SK-N-SH (cell line): ENCODE data around the gene PEMT. TPM values are rescaled to one million over a fixed set of nuclear protein-coding genes. Genes with fewer than 3 reads are reported as not detected.
A peak's percentile ranks its signal among the peaks of the same experiment; 100 is the strongest.

ENCODE experiments used
- CTCF ChIA-PET: fragments of 300-600, 350-600 bp; formaldehyde crosslinking; extraction: SDS; loops from one replicate; lab custom pipeline; 2021; lab: Yijun Ruan, JAX
- POLR2A ChIA-PET: fragments of 350-600 bp; sonication (Branson Sonifier 250); formaldehyde crosslinking; extraction: SDS; loops from one replicate; lab custom pipeline; 2020; ENCODE audit warnings: antibody characterized with exemption, inconsistent platforms; lab: Yijun Ruan, JAX
- DNase-seq: peaks from one replicate; pipeline ENCODE4 v3.0.0; 2012
- H2AFZ ChIP-seq: fragments of 200-600 bp; sonication (generic); 2 replicates; pipeline ENCODE4 v1.8.1; 2016; ENCODE audit warnings: antibody characterized with exemption, mild to moderate bottlenecking, low read depth
- H3F3A ChIP-seq: fragments of 200-600 bp; sonication (generic); replicated peaks from 2 replicates; pipeline ENCODE3; 2016; ENCODE audit warnings: antibody characterized with exemption, mild to moderate bottlenecking; ENCODE audit not compliant: insufficient read depth
- H3K27ac ChIP-seq, 2 experiments: fragments of 200-500 bp in 1 of 2; fragments of 200-600 bp in 1 of 2; sonication (Bioruptor generic) in 1 of 2; sonication (generic), shearing (Covaris generic) in 1 of 2; 2 replicates each; pipeline versions ENCODE4 v1.5.1 to v1.6.1; 2014 to 2016; ENCODE audit warnings: low read depth in 2 of 2, inconsistent platforms in 1 of 2, low read length in 1 of 2, mild to moderate bottlenecking in 1 of 2, mixed read lengths in 1 of 2
- H3K27me3 ChIP-seq: fragments of 200-600 bp; sonication (generic), shearing (Covaris generic); 2 replicates; pipeline ENCODE4 v1.6.1; 2016; ENCODE audit warnings: mixed run types; ENCODE audit not compliant: insufficient read depth
- H3K36me3 ChIP-seq, 2 experiments: fragments of 200-500 bp in 1 of 2; fragments of 200-600 bp in 1 of 2; sonication (Bioruptor generic) in 1 of 2; sonication (generic) in 1 of 2; replicated peaks in 1 of 2; 2 replicates each; pipeline versions ENCODE3 to v1.5.1; 2014 to 2016; ENCODE audit warnings: low read length in 1 of 2, mild to moderate bottlenecking in 1 of 2; ENCODE audit not compliant: insufficient read depth in 2 of 2, control insufficient read depth in 1 of 2
- H3K4me1 ChIP-seq, 2 experiments: fragments of 200-500 bp in 1 of 2; fragments of 200-600 bp in 1 of 2; sonication (Bioruptor generic) in 1 of 2; sonication (generic), shearing (Covaris generic) in 1 of 2; 2 replicates each; pipeline versions ENCODE4 v1.5.1 to v1.6.1; 2014 to 2016; ENCODE audit warnings: low read depth in 1 of 2, low read length in 1 of 2, mixed run types in 1 of 2; ENCODE audit not compliant: insufficient read depth in 2 of 2, control insufficient read depth in 1 of 2
- H3K4me2 ChIP-seq: fragments of 200-600 bp; sonication (generic), shearing (Covaris generic); 2 replicates; pipeline ENCODE4 v1.6.1; 2017; ENCODE audit warnings: mixed run types
- H3K4me3 ChIP-seq, 2 experiments: fragments of 200-500 bp in 1 of 2; fragments of 200-600 bp in 1 of 2; sonication (Bioruptor generic) in 1 of 2; sonication (generic), shearing (Covaris generic) in 1 of 2; 2 replicates each; pipeline versions ENCODE4 v1.5.1 to v1.8.1; 2014 to 2016; ENCODE audit warnings: low read depth in 2 of 2, inconsistent platforms in 1 of 2, low read length in 1 of 2, mild to moderate bottlenecking in 1 of 2, mixed read lengths in 1 of 2, moderate library complexity in 1 of 2
- H3K79me2 ChIP-seq: fragments of 200-600 bp; sonication (generic); 2 replicates; pipeline ENCODE4 v1.8.1; 2017; ENCODE audit warnings: mild to moderate bottlenecking; ENCODE audit not compliant: insufficient read depth
- H3K9ac ChIP-seq: fragments of 200-600 bp; sonication (generic); 2 replicates; pipeline ENCODE4 v1.6.1; 2017; ENCODE audit warnings: mixed run types
- H3K9me2 ChIP-seq: fragments of 200-600 bp; sonication (generic); 2 replicates; pipeline ENCODE4 v1.6.1; 2017; ENCODE audit warnings: mixed run types
- H3K9me3 ChIP-seq: fragments of 200-600 bp; sonication (generic); 2 replicates; pipeline ENCODE4 v1.6.1; 2017; ENCODE audit warnings: mixed run types, mild to moderate bottlenecking, moderate library complexity
- H4K20me1 ChIP-seq: fragments of 200-600 bp; sonication (generic); 2 replicates; pipeline ENCODE4 v1.6.1; 2017; ENCODE audit warnings: mild to moderate bottlenecking, mixed run types; ENCODE audit not compliant: insufficient read depth
- ELF1 ChIP-seq: IDR thresholded peaks from 2 replicates; pipeline ENCODE4 v1.4.0; 2012
- EP300 ChIP-seq, 2 experiments: IDR thresholded peaks; 2 replicates each; pipeline versions ENCODE4 v1.4.0 to v1.6.1; 2012; ENCODE audit warnings: borderline replicate concordance in 1 of 2, low read depth in 1 of 2, low read length in 1 of 2
- EZH2phosphoT487 ChIP-seq: fragments of 200-600 bp; sonication (generic); IDR thresholded peaks from 2 replicates; pipeline ENCODE4 v1.6.1; 2017; ENCODE audit warnings: low read depth, mixed run types, mild to moderate bottlenecking, antibody characterized with exemption, moderate library complexity, borderline replicate concordance
- FOSL2 ChIP-seq: IDR thresholded peaks from 2 replicates; pipeline ENCODE4 v1.4.0; 2012; ENCODE audit warnings: low read depth, mild to moderate bottlenecking, moderate library complexity, borderline replicate concordance
- FOXJ3 ChIP-seq: sonication (generic); formaldehyde crosslinking; IDR thresholded peaks from 2 replicates; pipeline ENCODE4 v1.5.1; 2020; ENCODE audit warnings: mild to moderate bottlenecking, missing genetic modification reagents
- IRF3 ChIP-seq: fragments of 150-350 bp; IDR thresholded peaks from 2 replicates; pipeline ENCODE4 v1.6.1; 2016; ENCODE audit warnings: mild to moderate bottlenecking, low read depth, low read length
- JUND ChIP-seq: IDR thresholded peaks from 2 replicates; pipeline ENCODE4 v1.4.0; 2012
- MXI1 ChIP-seq: IDR thresholded peaks from 2 replicates; pipeline ENCODE4 v1.6.1; 2012; ENCODE audit warnings: mild to moderate bottlenecking, low read depth, low read length, improper control_type of control experiment
- NFIC ChIP-seq: IDR thresholded peaks from 2 replicates; pipeline ENCODE4 v1.4.0; 2012; ENCODE audit warnings: borderline replicate concordance
- NRF1 ChIP-seq: IDR thresholded peaks from 2 replicates; pipeline ENCODE4 v1.6.1; 2012; ENCODE audit warnings: low read depth, mild to moderate bottlenecking, low read length
- RFX5 ChIP-seq: IDR thresholded peaks from 2 replicates; pipeline ENCODE4 v1.6.1; 2012; ENCODE audit warnings: mild to moderate bottlenecking, improper control_type of control experiment, low read length
- SIN3A ChIP-seq: IDR thresholded peaks from 2 replicates; pipeline ENCODE4 v1.6.1; 2012; ENCODE audit warnings: low read depth, mild to moderate bottlenecking, low read length, moderate library complexity, borderline replicate concordance
- SMC3 ChIP-seq: IDR thresholded peaks from 2 replicates; pipeline ENCODE4 v1.6.1; 2012; ENCODE audit warnings: low read depth, low read length, improper control_type of control experiment
- WGBS: methylation state at CpG from one replicate; pipeline ENCODE4 v1.1.6; 2017; ENCODE audit warnings: low lambda C conversion rate; 5-methylcytosine and 5-hydroxymethylcytosine counted together
- polyA plus RNA-seq, 3 experiments: library from polyadenylated mRNA; depleted of rRNA; stranded (reverse); fragments of >200 nt; gene quantifications; 2 replicates each; pipeline ENCODE4 v1.2.3, GENCODE V29; 2012
- TF ChIP-seq, protein P1 (sequence below): IDR thresholded peaks from 2 replicates; pipeline ENCODE4 v1.4.0; 2012; ENCODE audit warnings: low read depth, borderline replicate concordance
- TF ChIP-seq, protein P2 (sequence below): IDR thresholded peaks from 2 replicates; pipeline ENCODE4 v1.6.1; 2012; ENCODE audit warnings: mild to moderate bottlenecking, low read depth, low read length, moderate library complexity

The PEMT gene
- polyA plus RNA-seq, 1 of the 3 experiments (the other 2 are of a cell fraction), result 52.8 TPM

DNA sequence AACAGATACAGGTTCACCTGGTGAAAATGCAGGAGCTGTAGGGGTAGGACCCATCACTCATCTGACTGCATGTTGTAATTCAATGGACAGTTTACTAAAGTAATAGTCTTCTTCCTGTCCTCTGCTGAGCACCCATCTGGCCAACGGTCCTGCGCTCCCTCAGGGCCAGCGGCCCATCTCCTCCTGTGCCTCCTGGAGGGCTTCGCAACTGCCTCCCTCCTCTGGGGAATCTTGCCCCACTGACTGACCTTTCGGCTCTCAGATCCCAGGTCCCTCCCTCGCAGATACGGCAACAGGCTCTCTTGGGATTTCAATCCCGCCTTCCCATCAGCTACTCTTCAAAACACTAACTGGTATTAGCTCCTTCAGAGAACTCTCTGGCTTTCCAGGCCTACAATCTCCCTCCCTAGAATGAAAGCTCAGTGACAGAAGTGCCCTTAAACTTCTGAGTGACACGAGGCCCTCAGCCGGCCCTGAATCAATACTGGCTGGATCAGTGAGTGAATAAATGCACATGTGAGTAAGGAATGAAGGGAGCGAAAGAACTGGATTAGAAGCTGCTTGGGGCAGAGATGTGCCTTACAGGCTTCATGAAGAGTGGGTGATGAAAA, 1.3 kb downstream of the PEMT start:
- H3K79me2 ChIP-seq, result peaks cover 31% of the 10 kb centered on the region
- peak overlapping the region; percentile 91; the same call in 1 of the 2 replicates for H2AFZ ChIP-seq
- peak overlapping the region in 1 of 2 experiments; percentile 92; a peak in 2 of 4 replicates for H3K27ac ChIP-seq
- CTCF ChIA-PET, result interaction anchor here (1.1 to 4.8 kb wide), 7 partner anchors 19 to 235 kb away, joined by 3 to 24 read pairs (median 6); partner anchors contain the start of gene RASD1
- peaks cover 4 to 21% of the 10 kb centered on the region in 2 experiments; a peak in 1 of 4 replicates for H3K4me1 ChIP-seq
- peak overlapping the region; percentile 85 to 88 for H3K4me3 ChIP-seq
- no peaks in the 10 kb centered on the region for H3K9me3 ChIP-seq
- peaks cover 3% of the 10 kb centered on the region for H3F3A ChIP-seq
- peak overlapping the region; percentile 92; the same call in 1 of the 2 replicates for H3K9ac ChIP-seq
- peak overlapping the region; percentile 95 for H3K4me2 ChIP-seq
- H4K20me1 ChIP-seq, result no peaks in the 10 kb centered on the region
- H3K36me3 ChIP-seq, result peaks cover 0 to 6% of the 10 kb centered on the region in 2 experiments
- no peaks in the 10 kb centered on the region for H3K9me2 ChIP-seq
- TF ChIP-seq, protein P1, sequence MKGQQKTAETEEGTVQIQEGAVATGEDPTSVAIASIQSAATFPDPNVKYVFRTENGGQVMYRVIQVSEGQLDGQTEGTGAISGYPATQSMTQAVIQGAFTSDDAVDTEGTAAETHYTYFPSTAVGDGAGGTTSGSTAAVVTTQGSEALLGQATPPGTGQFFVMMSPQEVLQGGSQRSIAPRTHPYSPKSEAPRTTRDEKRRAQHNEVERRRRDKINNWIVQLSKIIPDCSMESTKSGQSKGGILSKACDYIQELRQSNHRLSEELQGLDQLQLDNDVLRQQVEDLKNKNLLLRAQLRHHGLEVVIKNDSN, result no peak
- no peak for TF ChIP-seq SIN3A
- TF ChIP-seq SMC3, result no peak
- TF ChIP-seq ELF1, result no peak
- TF ChIP-seq EZH2phosphoT487, result no peak
- TF ChIP-seq NRF1, result no peak
- no peak for TF ChIP-seq IRF3
- TF ChIP-seq JUND, result no peak
- TF ChIP-seq FOSL2, result no peak
- TF ChIP-seq NFIC, result no peak
- TF ChIP-seq RFX5, result no peak
- TF ChIP-seq, all 33 proteins: peak for 0
- H3K27me3 ChIP-seq, result no peaks in the 10 kb centered on the region
- POLR2A ChIA-PET, result interaction anchor here (1.8 kb wide), 1 partner anchor 94 kb away, joined by 8 read pairs; the partner anchor contains the start of gene RASD1
- 66% methylated on average over 11 of the region's 11 CpGs for WGBS
- no peak for DNase-seq

DNA sequence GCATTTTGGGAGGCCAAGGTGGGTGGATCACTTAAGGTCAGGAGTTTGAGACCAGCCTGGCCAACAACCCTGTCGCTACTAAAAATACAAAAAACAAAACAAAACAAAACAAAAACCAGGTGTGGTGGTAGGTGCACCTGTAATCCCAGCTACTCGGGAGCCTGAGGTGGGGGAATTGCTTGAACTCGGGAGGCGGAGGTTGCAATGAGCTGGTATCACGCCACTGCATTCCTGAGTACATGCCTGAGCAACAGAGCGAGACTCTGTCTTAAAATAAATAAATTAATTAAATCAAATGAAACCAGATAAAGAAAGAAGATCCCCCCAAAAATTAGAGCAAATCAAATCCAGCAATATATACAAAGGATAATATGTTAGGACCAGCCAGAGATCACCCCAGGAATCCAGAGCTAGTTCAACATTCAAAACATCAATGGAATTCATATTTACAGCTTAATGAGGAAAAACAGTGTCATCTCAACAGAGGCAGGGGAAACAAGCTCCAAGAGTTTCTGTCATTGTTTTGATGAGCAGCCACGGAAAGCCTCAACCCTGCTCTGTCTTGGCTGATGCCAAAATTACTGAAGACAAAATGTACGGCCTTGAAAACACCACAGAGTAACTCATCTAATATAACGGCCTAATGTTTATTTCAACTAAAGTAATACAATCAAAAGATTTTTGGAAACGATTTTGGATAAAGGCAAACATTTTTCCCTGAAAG, 3.7 kb downstream of the PEMT start:
- Histone ChIP-seq H3K9ac (no peak overlapping the region), H3F3A (peaks cover 3% of the 10 kb centered on the region), H2AFZ (no peak overlapping the region), H3K4me2 (no peak overlapping the region), H3K27me3 (no peaks in the 10 kb centered on the region), H3K9me3 (no peaks in the 10 kb centered on the region), H3K4me3 (no peak overlapping the region), H3K4me1 (peaks cover 4 to 16% of the 10 kb centered on the region in 2 experiments; a peak in 1 of 4 replicates), H3K27ac (no peak overlapping the region), H3K9me2 (no peaks in the 10 kb centered on the region), H4K20me1 (no peaks in the 10 kb centered on the region), H3K79me2 (peaks cover 38% of the 10 kb centered on the region), H3K36me3 (peaks cover 0 to 6% of the 10 kb centered on the region in 2 experiments)
- no peak for DNase-seq
- CTCF ChIA-PET, result interaction anchor here (0.7 to 4.8 kb wide), 5 partner anchors 19 to 231 kb away, joined by 4 to 21 read pairs (median 6); partner anchors contain the start of gene RASD1
- POLR2A ChIA-PET, result no interaction called here
- 84% methylated on average over 10 of the region's 10 CpGs for WGBS
- TF ChIP-seq EZH2phosphoT487 (no peak), FOXJ3 (CRISPR knock-in tag) (no peak), ELF1 (no peak), MXI1 (no peak), NFIC (no peak), NRF1 (no peak), EP300 (IDR thresholded peaks at IDR 0.05; ENCODE audit: borderline replicate concordance in 1 of 2, low read depth in 1 of 2, low read length in 1 of 2) (no peak)
- TF ChIP-seq, protein P1, result no peak
- TF ChIP-seq, protein P2, sequence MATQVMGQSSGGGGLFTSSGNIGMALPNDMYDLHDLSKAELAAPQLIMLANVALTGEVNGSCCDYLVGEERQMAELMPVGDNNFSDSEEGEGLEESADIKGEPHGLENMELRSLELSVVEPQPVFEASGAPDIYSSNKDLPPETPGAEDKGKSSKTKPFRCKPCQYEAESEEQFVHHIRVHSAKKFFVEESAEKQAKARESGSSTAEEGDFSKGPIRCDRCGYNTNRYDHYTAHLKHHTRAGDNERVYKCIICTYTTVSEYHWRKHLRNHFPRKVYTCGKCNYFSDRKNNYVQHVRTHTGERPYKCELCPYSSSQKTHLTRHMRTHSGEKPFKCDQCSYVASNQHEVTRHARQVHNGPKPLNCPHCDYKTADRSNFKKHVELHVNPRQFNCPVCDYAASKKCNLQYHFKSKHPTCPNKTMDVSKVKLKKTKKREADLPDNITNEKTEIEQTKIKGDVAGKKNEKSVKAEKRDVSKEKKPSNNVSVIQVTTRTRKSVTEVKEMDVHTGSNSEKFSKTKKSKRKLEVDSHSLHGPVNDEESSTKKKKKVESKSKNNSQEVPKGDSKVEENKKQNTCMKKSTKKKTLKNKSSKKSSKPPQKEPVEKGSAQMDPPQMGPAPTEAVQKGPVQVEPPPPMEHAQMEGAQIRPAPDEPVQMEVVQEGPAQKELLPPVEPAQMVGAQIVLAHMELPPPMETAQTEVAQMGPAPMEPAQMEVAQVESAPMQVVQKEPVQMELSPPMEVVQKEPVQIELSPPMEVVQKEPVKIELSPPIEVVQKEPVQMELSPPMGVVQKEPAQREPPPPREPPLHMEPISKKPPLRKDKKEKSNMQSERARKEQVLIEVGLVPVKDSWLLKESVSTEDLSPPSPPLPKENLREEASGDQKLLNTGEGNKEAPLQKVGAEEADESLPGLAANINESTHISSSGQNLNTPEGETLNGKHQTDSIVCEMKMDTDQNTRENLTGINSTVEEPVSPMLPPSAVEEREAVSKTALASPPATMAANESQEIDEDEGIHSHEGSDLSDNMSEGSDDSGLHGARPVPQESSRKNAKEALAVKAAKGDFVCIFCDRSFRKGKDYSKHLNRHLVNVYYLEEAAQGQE, result no peak
